CD4-positive, alpha-beta T cell treated with Interleukin-12 subunit alpha and Interleukin-12 subunit beta, for 1 hour (primary cell): ENCODE data around the gene YTHDF2.

ENCODE experiments used
- DNase-seq: peaks from one replicate; pipeline ENCODE4 v3.0.0-alpha.2; 2020

Gene YTHDF2

DNA sequence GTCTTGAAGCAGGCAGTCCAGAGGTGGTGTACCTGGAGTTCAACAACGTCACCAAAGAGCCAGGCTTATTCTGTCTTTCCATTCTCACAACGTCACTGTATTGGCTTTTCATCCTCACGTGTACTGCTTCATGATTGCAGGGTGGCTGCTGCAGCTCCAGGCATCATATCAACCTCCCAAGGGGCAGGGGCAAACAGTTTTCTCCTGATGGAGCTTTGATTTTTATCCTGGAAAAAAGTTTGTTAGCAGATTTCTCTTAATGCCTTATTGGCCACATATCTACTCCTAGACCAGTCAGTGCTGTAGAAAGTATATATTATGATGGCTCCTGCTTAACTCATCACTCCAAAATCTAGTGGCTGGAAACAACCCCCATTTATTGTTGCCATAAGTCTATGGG lies 66.9 kb downstream of the YTHDF2 start:
- DNase-seq, result no peak

DNA sequence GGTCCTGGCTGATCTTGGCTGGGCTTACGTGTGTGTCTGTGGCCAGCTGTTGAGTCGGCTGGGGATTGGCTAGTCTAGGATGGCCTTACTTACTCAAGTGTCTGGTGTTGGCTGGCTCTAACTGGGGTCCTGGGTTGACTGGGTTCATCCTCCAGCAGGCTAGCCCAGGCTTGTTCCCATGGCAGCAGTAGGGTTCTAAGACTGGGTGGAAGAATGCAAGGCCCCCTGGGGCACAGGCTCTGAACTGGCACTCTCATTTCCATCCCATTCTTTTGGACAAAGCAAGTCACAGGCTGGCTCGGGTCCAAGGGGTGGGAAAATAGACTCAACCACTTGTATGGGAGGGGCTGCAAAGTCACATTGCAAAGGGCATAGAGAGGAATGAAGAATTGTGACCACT lies 67.3 kb downstream of the YTHDF2 start:
- DNase-seq, result no peak

DNA sequence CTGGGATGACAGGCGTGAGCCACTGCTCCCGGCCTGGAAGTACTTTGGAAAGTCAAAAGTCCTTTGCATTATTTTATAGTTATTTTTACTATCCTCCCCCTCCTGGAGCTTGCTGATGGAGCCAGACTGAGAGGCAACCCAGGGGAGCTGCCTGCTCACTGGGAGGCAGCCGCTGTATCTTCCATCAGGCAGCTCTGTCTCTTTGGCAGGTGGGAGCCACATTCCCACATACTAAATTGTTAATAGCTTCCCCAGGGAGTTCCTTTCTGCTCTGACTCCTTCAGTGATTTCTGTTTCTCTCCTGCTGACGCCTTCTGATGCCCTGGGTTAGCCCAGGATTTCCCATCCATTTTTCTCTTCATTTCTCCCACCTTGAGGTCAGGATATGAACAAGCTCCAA lies 70.3 kb downstream of the YTHDF2 start:
- no peak for DNase-seq

DNA sequence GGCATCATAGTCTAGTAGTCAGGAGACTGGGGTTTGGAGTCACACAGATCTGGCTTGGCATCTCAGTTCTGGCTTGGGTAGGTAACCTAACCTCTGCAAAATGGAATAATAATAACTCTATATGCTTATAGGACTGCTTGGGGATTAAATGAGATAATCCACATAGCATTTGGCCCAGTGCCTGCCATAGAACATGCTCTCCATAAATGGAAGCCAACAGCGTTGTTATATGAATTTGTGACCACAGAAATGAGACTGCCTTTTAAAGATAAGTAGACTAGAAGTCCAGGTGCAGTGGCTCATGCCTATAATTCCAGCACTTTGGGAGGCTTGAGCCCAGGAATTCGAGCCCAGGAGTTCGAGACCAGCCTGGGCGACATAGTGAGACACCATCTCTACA lies 71.2 kb downstream of the YTHDF2 start:
- DNase-seq, result no peak

DNA sequence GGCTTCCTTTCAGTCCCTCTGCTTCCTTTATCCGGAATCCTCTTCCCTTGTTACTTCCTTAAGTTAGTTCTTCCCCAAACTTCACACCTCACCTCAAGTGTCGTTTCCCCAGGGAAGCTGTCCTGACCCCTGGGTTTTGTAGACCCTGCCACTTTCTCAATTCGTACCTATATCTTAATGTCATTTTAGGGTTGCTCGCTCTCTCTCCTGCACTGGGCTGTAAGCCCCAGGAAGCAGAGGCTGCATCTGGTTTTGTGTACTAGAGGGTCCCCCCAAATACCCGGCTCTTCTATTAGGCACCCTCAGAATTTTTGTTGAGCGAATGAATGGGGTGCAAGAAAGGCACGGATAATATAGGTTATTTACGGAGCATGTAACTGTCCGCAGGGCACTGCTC lies 74.6 kb downstream of the YTHDF2 start:
- no peak for DNase-seq

DNA sequence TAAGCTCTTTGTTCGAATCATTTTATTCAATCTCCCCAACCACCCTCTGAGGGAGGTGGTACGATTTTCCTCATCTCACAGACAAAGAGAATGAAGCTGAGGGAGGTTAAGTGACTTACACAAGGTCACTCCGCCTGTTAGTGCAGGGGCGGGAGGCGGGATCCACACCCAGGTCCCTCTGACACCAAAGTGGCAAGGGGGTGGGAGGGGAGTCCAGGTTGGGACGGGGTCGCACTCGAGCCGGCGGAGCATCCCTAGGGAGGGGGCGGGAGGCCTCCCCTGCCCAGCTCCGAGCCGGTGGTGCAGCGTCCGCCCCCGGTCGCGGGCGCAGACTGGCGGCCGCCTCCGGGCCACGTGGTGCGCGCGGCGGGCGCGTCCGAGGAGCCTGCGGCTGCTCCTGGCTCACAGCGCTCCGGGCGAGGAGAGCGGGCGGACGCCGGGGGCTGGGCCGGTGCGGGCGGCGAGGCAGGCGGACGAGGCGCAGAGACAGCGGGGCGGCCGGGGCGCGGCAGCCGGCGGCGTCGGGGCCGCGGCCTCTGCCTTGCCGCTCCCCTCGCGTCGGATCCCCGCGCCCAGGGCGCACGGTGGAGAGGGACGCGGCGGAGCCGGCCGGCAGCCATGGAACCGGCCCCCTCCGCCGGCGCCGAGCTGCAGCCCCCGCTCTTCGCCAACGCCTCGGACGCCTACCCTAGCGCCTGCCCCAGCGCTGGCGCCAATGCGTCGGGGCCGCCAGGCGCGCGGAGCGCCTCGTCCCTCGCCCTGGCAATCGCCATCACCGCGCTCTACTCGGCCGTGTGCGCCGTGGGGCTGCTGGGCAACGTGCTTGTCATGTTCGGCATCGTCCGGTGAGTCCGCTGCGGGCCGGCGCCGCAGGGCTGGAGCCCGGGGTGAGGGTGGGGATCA lies 75.3 kb downstream of the YTHDF2 start, which contains the start of gene OPRD1:
Gene OPRD1, plus strand, starts transcription at position 405 of the 903 bp plus-strand sequence. Its CDS starts 214 bp downstream, at position 619.
- DNase-seq, result no peak

DNA sequence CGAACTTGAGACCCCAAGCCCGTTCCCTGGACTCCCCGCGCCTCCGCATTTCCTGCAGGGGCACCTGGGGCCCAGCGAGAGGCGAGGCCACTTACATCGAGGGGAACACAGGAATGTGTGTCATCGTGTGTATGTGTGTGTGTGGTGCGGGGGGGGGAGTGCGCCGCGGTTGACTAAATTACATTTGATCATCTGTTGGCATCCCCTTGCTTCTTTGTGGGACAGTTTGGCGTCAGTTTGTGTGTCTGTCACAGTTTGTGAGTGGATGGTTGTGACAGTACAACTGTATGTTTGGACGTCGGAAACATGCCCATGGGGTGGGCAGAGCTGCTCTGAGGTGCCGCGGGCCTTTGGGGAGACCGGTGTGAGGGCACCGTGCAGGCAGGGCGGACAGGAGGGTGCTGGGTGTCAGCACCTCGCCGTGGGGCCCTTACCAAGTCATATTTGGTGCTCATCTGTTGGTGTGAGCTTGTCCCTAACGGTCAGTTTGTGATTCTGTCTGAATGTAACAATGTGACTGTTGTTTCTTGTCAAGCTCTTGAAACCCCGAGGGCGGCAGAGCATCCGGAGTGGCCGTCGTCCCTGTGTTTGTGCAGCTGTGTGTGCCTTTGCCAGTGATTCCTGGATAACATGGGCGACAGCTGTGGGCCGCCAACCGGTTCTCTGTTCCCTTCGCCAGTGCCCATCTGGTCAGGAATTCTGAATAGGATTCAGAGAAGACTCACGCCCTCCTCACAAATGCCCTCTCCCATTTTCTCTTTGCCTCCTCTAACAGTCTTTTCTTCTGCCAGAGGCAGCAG lies 76.1 kb downstream of the YTHDF2 start:
- DNase-seq, result no peak

DNA sequence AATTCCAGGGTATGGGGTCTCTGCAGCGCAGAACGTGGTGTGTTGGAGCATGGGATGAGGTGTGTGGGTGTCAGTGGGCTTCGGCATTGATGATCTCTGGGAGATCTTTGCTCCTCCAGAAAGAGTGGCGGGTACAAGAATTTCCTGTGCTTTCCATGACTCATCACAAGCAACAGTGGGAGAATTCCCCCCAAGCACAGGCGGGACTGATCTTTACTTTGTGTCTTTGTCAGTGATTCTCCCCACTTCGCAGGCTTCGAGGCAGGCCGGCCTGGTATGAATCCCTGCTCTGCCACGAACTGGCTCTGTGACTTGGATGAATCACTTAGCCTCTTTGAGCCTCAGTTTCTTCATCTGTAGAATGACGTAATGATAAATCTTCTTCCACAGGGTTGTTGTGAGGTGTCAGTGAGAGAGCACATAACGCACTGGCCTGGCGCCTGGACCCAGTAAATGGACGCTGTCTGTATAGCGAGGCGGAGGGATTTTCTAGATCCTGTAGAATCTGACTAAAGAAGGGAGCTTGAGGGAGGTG lies 77.3 kb downstream of the YTHDF2 start:
- no peak for DNase-seq

DNA sequence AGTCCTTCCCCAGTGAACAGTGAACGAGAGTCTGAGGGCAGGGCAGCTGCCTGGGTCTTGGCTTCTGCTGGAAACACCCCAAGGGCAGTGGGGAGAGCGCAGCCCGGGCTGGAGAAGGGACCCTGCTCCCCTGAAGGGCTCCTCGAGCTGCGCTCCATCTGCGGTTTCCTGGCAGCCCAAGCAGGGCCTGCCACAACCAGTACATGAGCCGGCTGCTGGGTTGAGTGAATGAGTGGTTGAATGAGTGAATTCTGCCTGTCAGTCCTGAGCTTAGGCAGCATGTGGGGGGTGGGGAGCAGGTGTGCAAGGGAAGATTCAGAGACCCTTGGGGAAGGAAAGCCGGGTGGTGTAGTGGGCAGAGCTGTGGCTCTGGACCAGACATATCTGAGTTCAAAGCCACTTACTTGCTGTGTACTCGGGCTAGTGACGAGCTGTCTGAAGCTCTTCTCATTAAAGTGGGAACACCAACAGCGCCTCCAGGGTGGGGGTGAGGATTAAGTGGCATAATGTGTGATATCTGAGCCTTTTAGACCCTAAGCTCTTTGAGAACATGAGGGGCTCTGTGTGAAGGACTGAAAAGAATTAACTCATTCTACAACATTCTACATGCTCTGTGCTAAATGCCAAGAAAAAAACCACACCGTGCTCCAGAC lies 78.9 kb downstream of the YTHDF2 start:
- no peak for DNase-seq

DNA sequence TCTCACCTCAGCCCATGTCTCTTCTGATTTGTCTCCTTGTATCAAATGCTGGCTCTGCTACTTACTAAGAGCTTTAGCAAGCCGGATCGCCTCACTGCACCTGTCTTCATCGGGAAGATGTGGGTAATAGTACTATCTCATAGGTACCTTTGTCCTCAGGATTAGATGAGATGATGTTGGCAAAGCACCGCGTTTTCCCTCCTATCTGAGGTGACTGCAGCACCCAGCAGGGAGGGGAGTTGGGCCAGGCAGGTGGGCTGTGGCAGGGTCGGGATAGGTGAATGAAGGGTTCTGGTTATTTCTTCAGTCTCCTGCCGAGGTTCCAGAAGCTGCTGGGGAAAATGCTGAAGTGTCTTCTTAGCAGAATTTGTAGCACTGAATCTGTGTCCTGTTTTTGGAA lies 80.4 kb downstream of the YTHDF2 start:
- no peak for DNase-seq

DNA sequence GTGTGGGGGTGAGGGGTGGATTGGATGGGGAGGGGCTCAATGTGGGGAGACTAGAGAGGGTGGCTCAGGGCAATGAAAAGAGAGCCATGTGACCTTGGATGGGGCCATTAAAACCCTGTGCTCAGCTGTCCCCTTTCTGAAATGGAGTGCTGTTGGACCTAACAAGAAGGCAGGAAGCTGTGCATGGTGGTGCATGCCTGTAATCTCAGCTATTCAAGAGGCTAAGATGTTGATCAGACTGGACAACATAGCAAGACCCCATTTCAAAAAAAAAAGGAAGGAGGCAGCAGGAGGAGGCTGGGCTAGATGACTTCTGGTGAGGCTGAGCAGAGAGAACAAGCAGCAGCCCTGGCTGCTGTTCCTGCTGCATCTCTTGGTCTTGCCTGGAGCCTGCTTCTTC lies 82.3 kb downstream of the YTHDF2 start:
- DNase-seq, result no peak
